DND-41 (cell line): ENCODE measurements around the gene HAUS8.
A peak's percentile ranks its signal among the peaks of the same experiment; 100 is the strongest.

Experiments used
- ATAC-seq: fragments of 200-7000 bp; cut with Tn5 transposase; 3 replicates; pipeline ENCODE4 v1.9.1; 2021; ENCODE audit warnings: low read depth; ENCODE audit not compliant: insufficient read depth
- DNase-seq: peaks from one replicate; pipeline ENCODE4 v3.0.0-alpha.2; 2020
- H2AFZ ChIP-seq: 2 replicates; pipeline ENCODE4 v1.6.0; 2012; ENCODE audit warnings: low read depth, low read length
- H3K27ac ChIP-seq: 2 replicates; pipeline ENCODE4 v1.5.1; 2012; ENCODE audit warnings: low read length, inconsistent platforms
- H3K27me3 ChIP-seq: fragments of 200-600 bp; sonication (generic); 2 replicates; pipeline ENCODE4 v1.6.0; 2012; ENCODE audit warnings: low read length, mild to moderate bottlenecking, inconsistent platforms; ENCODE audit not compliant: insufficient read depth, poor library complexity
- H3K36me3 ChIP-seq: 2 replicates; pipeline ENCODE4 v1.5.1; 2012; ENCODE audit warnings: low read length, inconsistent platforms; ENCODE audit not compliant: insufficient read depth
- H3K4me1 ChIP-seq: 2 replicates; pipeline ENCODE4 v1.5.1; 2012; ENCODE audit warnings: mild to moderate bottlenecking, low read length; ENCODE audit not compliant: insufficient read depth
- H3K4me2 ChIP-seq: 2 replicates; pipeline ENCODE4 v1.6.0; 2012; ENCODE audit warnings: mild to moderate bottlenecking, moderate library complexity, low read length, inconsistent platforms; ENCODE audit not compliant: insufficient read depth
- H3K4me3 ChIP-seq, 2 experiments: fragments of 200-600 bp in 1 of 2; shearing (Covaris generic) in 1 of 2; 2 replicates each; pipeline ENCODE4 v1.5.1; 2012 to 2016; ENCODE audit warnings: inconsistent platforms in 2 of 2, low read length in 2 of 2, mild to moderate bottlenecking in 2 of 2, low read depth in 1 of 2, moderate library complexity in 1 of 2
- H3K79me2 ChIP-seq: 2 replicates; pipeline ENCODE4 v1.6.0; 2012; ENCODE audit warnings: low read length, inconsistent platforms; ENCODE audit not compliant: insufficient read depth
- H3K9ac ChIP-seq: 2 replicates; pipeline ENCODE4 v1.6.0; 2012; ENCODE audit warnings: low read depth, mild to moderate bottlenecking, inconsistent platforms, low read length, moderate library complexity
- H3K9me3 ChIP-seq: 2 replicates; pipeline ENCODE4 v1.5.1; 2012; ENCODE audit warnings: low read length, moderate library complexity, mild to moderate bottlenecking, inconsistent platforms; ENCODE audit not compliant: insufficient read depth, severe bottlenecking
- H4K20me1 ChIP-seq: 2 replicates; pipeline ENCODE4 v1.6.0; 2012; ENCODE audit warnings: low read length; ENCODE audit not compliant: insufficient read depth
- CTCF ChIP-seq: IDR thresholded peaks from 2 replicates; pipeline ENCODE4 v1.5.1; 2012; ENCODE audit warnings: borderline replicate concordance, low read length, moderate library complexity, mild to moderate bottlenecking; ENCODE audit not compliant: poor library complexity, severe bottlenecking; ENCODE audit errors: extremely low read depth
- EZH2 ChIP-seq: IDR thresholded peaks from 3 replicates; pipeline ENCODE4 v1.6.1; 2012; ENCODE audit warnings: borderline replicate concordance, low read depth, mild to moderate bottlenecking, moderate library complexity, low read length, inconsistent platforms; ENCODE audit not compliant: severe bottlenecking

Gene HAUS8

GRCh38 chr19:17105556-17105955 is 30.3 kb upstream of the HAUS8 start:
- Histone ChIP-seq H3K9ac (no peak overlapping the region), H3K9me3 (peaks cover 4% of the 10 kb centered on the region), H2AFZ (no peak overlapping the region), H3K79me2 (peaks cover 82% of the 10 kb centered on the region), H3K27ac (no peak overlapping the region), H3K4me2 (no peak overlapping the region), H3K27me3 (no peaks in the 10 kb centered on the region), H3K4me1 (no peaks in the 10 kb centered on the region), H3K36me3 (peaks cover 85% of the 10 kb centered on the region), H4K20me1 (peaks cover 40% of the 10 kb centered on the region), H3K4me3 (no peak overlapping the region)
- TF ChIP-seq CTCF (no peak), EZH2 (no peak)
- no peak for DNase-seq
- ATAC-seq: no peak

GRCh38 chr19:17104679-17105078 is 29.4 kb upstream of the HAUS8 start:
- Histone ChIP-seq H3K79me2 (peaks cover 77% of the 10 kb centered on the region), H3K27me3 (no peaks in the 10 kb centered on the region), H3K27ac (no peak overlapping the region; the same call in 1 of the 2 replicates), H3K4me2 (no peak overlapping the region), H3K4me3 (no peak overlapping the region), H3K4me1 (no peaks in the 10 kb centered on the region), H3K9me3 (peaks cover 4% of the 10 kb centered on the region), H4K20me1 (peaks cover 34% of the 10 kb centered on the region), H2AFZ (no peak overlapping the region), H3K9ac (no peak overlapping the region), H3K36me3 (peaks cover 80% of the 10 kb centered on the region)
- TF ChIP-seq EZH2: no peak
- TF ChIP-seq CTCF: no peak
- DNase-seq (no peak), ATAC-seq (no peak)

GRCh38 chr19:17103177-17103576 is 27.9 kb upstream of the HAUS8 start:
- peaks cover 28% of the 10 kb centered on the region for H4K20me1 ChIP-seq
- no peak overlapping the region for H3K4me3 ChIP-seq
- H3K79me2 ChIP-seq: peaks cover 80% of the 10 kb centered on the region
- peak; percentile 30 for DNase-seq
- no peak for ATAC-seq
- no peak overlapping the region for H3K4me2 ChIP-seq
- H3K9ac ChIP-seq: no peak overlapping the region
- TF ChIP-seq EZH2 (no peak), CTCF (peak; percentile 68)
- peaks cover 4% of the 10 kb centered on the region for H3K9me3 ChIP-seq
- no peak overlapping the region for H3K27ac ChIP-seq
- peaks cover 72% of the 10 kb centered on the region for H3K36me3 ChIP-seq
- H3K4me1 ChIP-seq: no peaks in the 10 kb centered on the region
- H3K27me3 ChIP-seq: no peaks in the 10 kb centered on the region
- no peak overlapping the region for H2AFZ ChIP-seq
